Activated CD4-positive, alpha-beta T cell treated with anti-CD3 and anti-CD28 coated beads for 1 hour (primary cell): ENCODE results near the gene CERS6.
"Not testable (repeated sequence)": the region's sequence is repeated elsewhere in the genome, so short reads cannot be mapped to it uniquely, and the experiment has no call there.

Experiments used
- DNase-seq: peaks from one replicate; pipeline ENCODE4 v3.0.0-alpha.2; 2020

Gene CERS6

GRCh38 chr2:168787098-168787781, 331.2 kb downstream of the CERS6 start:
- no peak for DNase-seq

- no peak for DNase-seq
Measured at GRCh38 chr2:168787782-168788376, 331.8 kb downstream of the CERS6 start.

- no peak for DNase-seq
Measured at GRCh38 chr2:168789776-168790175, 333.7 kb downstream of the CERS6 start.

- DNase-seq, result no peak
Measured at GRCh38 chr2:168790226-168790902, 334.3 kb downstream of the CERS6 start.

- DNase-seq, result not testable (repeated sequence)
Measured at GRCh38 chr2:168791140-168791539, 335.1 kb downstream of the CERS6 start.

- no peak for DNase-seq
Measured at GRCh38 chr2:168793596-168793995, 337.5 kb downstream of the CERS6 start.

GRCh38 chr2:168794968-168795367, 338.9 kb downstream of the CERS6 start:
- DNase-seq, result no peak

- no peak for DNase-seq
Measured at GRCh38 chr2:168796090-168796577, 340.1 kb downstream of the CERS6 start.

- DNase-seq, result no peak
Measured at GRCh38 chr2:168796583-168797285, 340.7 kb downstream of the CERS6 start.

- DNase-seq, result no peak
Measured at GRCh38 chr2:168797286-168797655, 341.2 kb downstream of the CERS6 start.

GRCh38 chr2:168798076-168798887, 342.2 kb downstream of the CERS6 start:
- no peak for DNase-seq

- DNase-seq, result no peak
Measured at GRCh38 chr2:168798888-168799410, 342.9 kb downstream of the CERS6 start.

GRCh38 chr2:168801471-168801870, 345.4 kb downstream of the CERS6 start:
- DNase-seq, result no peak

GRCh38 chr2:168801961-168802858, 346.1 kb downstream of the CERS6 start, which contains the start of gene NOSTRIN:
Gene NOSTRIN (plus strand): TSS chr2:168802637. CDS start chr2:168802647, 10 bp downstream.
- no peak for DNase-seq

- DNase-seq, result no peak
Measured at GRCh38 chr2:168802859-168803725, 347.0 kb downstream of the CERS6 start.

GRCh38 chr2:168804214-168804613, 348.1 kb downstream of the CERS6 start:
- no peak for DNase-seq

- DNase-seq, result no peak
Measured at GRCh38 chr2:168805615-168806014, 349.5 kb downstream of the CERS6 start.

- DNase-seq, result no peak
Measured at GRCh38 chr2:168809537-168809936, 353.5 kb downstream of the CERS6 start.

- no peak for DNase-seq
Measured at GRCh38 chr2:168810235-168810634, 354.2 kb downstream of the CERS6 start.

GRCh38 chr2:168811696-168812095, 355.6 kb downstream of the CERS6 start:
- DNase-seq, result no peak
